ENCODE measurements around the gene ARHGAP31. TPM values are rescaled to one million over a fixed set of nuclear protein-coding genes. Genes with fewer than 3 reads are reported as not detected.

The ARHGAP31 gene
- total and polyA plus RNA-seq, 2 of the 8 experiments (the other 6 are each of a cell fraction or from before 2014, with no cell fraction given) = 1.1 to 7.6 TPM

DNA sequence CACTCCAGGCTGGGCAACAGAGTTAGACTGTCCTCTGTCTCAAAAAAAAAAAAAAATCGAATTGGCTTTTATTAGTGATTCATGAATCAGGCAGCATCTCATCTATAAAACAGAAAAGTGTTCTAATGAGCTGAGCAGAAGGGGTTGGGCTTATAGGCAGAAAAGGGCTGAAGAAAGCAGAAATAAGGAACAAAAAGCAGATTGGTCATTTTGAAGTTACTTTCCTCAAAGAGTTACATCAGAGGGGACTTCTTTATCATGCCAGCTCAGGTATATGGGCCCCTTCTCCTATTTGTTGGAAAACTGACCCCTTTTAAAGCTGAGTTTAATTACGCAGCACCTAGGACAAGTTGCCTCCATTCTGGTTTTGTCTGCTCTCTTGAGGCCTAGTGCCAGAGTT, 173.9 kb downstream of the ARHGAP31 start:
- peak overlapping the region; percentile 69 to 74 for H3K4me2 ChIP-seq (ENCODE audit: insufficient read depth in 1 of 2, low read depth in 2 of 2, low read length in 2 of 2)
- DNase-seq (ENCODE audit: low read depth in 1 of 2, low spot score in 2 of 2) = no peak
- H3K4me1 ChIP-seq (replicated peaks in 1 of 4; ENCODE audit: control insufficient read depth in 3 of 4, insufficient read depth in 4 of 4, low read length in 3 of 4) = peaks cover 0 to 6% (median 1%) of the 10 kb centered on the region in 4 experiments; a peak in 2 of 7 replicates
- no peak overlapping the region for H3K56ac ChIP-seq (replicated peaks; ENCODE audit: insufficient read length, low read depth, low read length)
- H2BK120ac ChIP-seq (replicated peaks; ENCODE audit: low read depth, low read length) = no peak overlapping the region
- H3K4ac ChIP-seq (replicated peaks; ENCODE audit: insufficient read length, low read depth, low read length) = peak overlapping the region; percentile 65
- no peak overlapping the region for H2BK12ac ChIP-seq (ENCODE audit: low read depth, low read length)
- no peak overlapping the region for H2BK20ac ChIP-seq (ENCODE audit: low read length)
- H3K27me3 ChIP-seq (replicated peaks in 1 of 4; ENCODE audit: control insufficient read depth in 3 of 4, extremely low read depth in 1 of 4, insufficient read depth in 3 of 4, low read length in 3 of 4) = no peaks in the 10 kb centered on the region
- POLR2A ChIA-PET (ENCODE audit: partially characterized antibody) = interaction anchor here (0.6 to 2.8 kb wide), 2 partner anchors 28 to 31 kb away, joined by 3 to 27 read pairs; partner anchors contain the start of gene TIMMDC1
- CTCF ChIA-PET (ENCODE audit: partially characterized antibody) = interaction anchor here (0.6 to 1.8 kb wide), 4 partner anchors 27 to 192 kb away, joined by 3 to 6 read pairs (median 4); no protein-coding TSS in a partner anchor
- H3K23me2 ChIP-seq (ENCODE audit: low read depth, low read length) = peaks cover 11% of the 10 kb centered on the region
- peak overlapping the region; percentile 6 for H4K91ac ChIP-seq (replicated peaks; ENCODE audit: insufficient read length, low read length)
- 0 out of 2 replicates have a peak overlapping the region, but pooled peaks have one; percentile 75 for H2BK15ac ChIP-seq (ENCODE audit: low read length)
- H4K8ac ChIP-seq (ENCODE audit: extremely low read depth, insufficient read depth, low read length) = no peak overlapping the region
- H3K23ac ChIP-seq (ENCODE audit: insufficient read length) = no peak overlapping the region
- H3K9ac ChIP-seq (replicated peaks in 1 of 4; ENCODE audit: extremely low read depth in 1 of 4, low read depth in 3 of 4, low read length in 3 of 4) = peak overlapping the region in 1 of 4 experiments; percentile 34; a peak in 2 of 7 replicates
- H3K79me1 ChIP-seq (ENCODE audit: low read depth, low read length) = peaks cover 3% of the 10 kb centered on the region; the same call in 1 of the 2 replicates
- no peak overlapping the region for H3K27ac ChIP-seq (ENCODE audit: low read depth, low read length)
- peaks cover 0 to 1% of the 10 kb centered on the region in 2 experiments for H4K20me1 ChIP-seq (replicated peaks in 1 of 2; ENCODE audit: control insufficient read depth in 1 of 2, insufficient read depth in 2 of 2, low read length in 2 of 2)
- peak overlapping the region; percentile 99 for H2AFZ ChIP-seq (ENCODE audit: low read length)
- no peak overlapping the region for H3K18ac ChIP-seq (ENCODE audit: extremely low read depth, low read length)
- peaks cover 2 to 17% (median 7%) of the 10 kb centered on the region in 4 experiments; a peak in 3 of 8 replicates for H3K36me3 ChIP-seq (ENCODE audit: control insufficient read depth in 2 of 4, insufficient read depth in 4 of 4, low read length in 3 of 4)
- H3K9me3 ChIP-seq (ENCODE audit: insufficient read depth in 2 of 2, low read depth in 1 of 2, low read length in 1 of 2) = no peaks in the 10 kb centered on the region
- no peak overlapping the region for H4K5ac ChIP-seq (ENCODE audit: insufficient read length, low read depth, low read length)
- WGBS, 2 experiments (ENCODE audit: extremely low coverage in 1 of 2, insufficient coverage in 1 of 2, insufficient read length in 1 of 2, insufficient replicate concordance in 2 of 2, low coverage in 1 of 2, low lambda C conversion rate in 2 of 2, missing lambda C conversion rate in 1 of 2) = 77% methylated on average over 2 of the region's 2 CpGs; no CpG with 5 or more reads in 1 of the 2 experiments
- H3K14ac ChIP-seq (ENCODE audit: insufficient read length) = no peak overlapping the region
- H2BK5ac ChIP-seq (ENCODE audit: low read depth, low read length) = peak overlapping the region; percentile 90; the same call in 1 of the 2 replicates
- peaks cover 1 to 11% of the 10 kb centered on the region in 2 experiments for H3K79me2 ChIP-seq (ENCODE audit: control insufficient read depth in 1 of 2, insufficient read depth in 2 of 2, low read length in 2 of 2)
- peak overlapping the region in 3 of 4 experiments; percentile 75 to 88 (median 79); a peak in 4 of 8 replicates for H3K4me3 ChIP-seq (ENCODE audit: extremely low read depth in 1 of 4, insufficient read depth in 2 of 4, low read depth in 3 of 4, low read length in 4 of 4)
- H2AK5ac ChIP-seq (ENCODE audit: low read depth, low read length) = peak overlapping the region; percentile 53; the same call in 1 of the 2 replicates
- FAIRE-seq = no peak
- TF ChIP-seq CTBP2 (IDR thresholded peaks at IDR 0.05; ENCODE audit: borderline replicate concordance, insufficient read depth, insufficient read length, low read length) = no peak
- TF ChIP-seq KDM5A (IDR thresholded peaks at IDR 0.05; ENCODE audit: low read length) = no peak
- TF ChIP-seq SP2 (IDR thresholded peaks at IDR 0.05; ENCODE audit: low read length) = no peak
- no peak for TF ChIP-seq SP1 (IDR thresholded peaks at IDR 0.05; ENCODE audit: low read depth, low read length)
- TF ChIP-seq E2F6 (IDR thresholded peaks at IDR 0.05) = no peak
- no peak for TF ChIP-seq EGR1 (IDR thresholded peaks at IDR 0.05; ENCODE audit: borderline replicate concordance, low read depth, low read length)
- TF ChIP-seq CTCF (IDR thresholded peaks at IDR 0.05; ENCODE audit: control extremely low read depth in 1 of 3, insufficient read depth in 1 of 3, low read depth in 1 of 3, low read length in 3 of 3) = no peak
- TF ChIP-seq KDM1A (IDR thresholded peaks at IDR 0.05; ENCODE audit: borderline replicate concordance, low read length) = no peak
- no peak for TF ChIP-seq GABPA (IDR thresholded peaks at IDR 0.05; ENCODE audit: borderline replicate concordance, insufficient read depth, low read length)

Measured in H1 (cell line).